CD4-positive, alpha-beta T cell treated with Interleukin-6 for 4 hours (primary cell): ENCODE data around the gene KDM6B.
"Not testable (repeated sequence)": the region's sequence is repeated elsewhere in the genome, so short reads cannot be mapped to it uniquely, and the experiment has no call there.

Experiments used
- DNase-seq: peaks from one replicate; pipeline ENCODE4 v3.0.0-alpha.2; 2020; ENCODE audit warnings: mixed read lengths

The KDM6B gene

GRCh38 chr17:7833795-7834541 is at the start of gene KDM6B:
TSS of gene KDM6B (plus strand) at chr17:7834217. CDS start at chr17:7845555, 11,338 bp downstream.
- peak; percentile 93 for DNase-seq

- DNase-seq = no peak
These were observed 47.2 kb upstream of the KDM6B start for GRCh38 chr17:7786866-7787265.

- DNase-seq = no peak
These were observed 44.9 kb upstream of the KDM6B start for GRCh38 chr17:7789131-7789530.

- DNase-seq = no peak
These were observed 43.9 kb upstream of the KDM6B start for GRCh38 chr17:7790150-7790549.

- DNase-seq = no peak
These were observed 41.4 kb upstream of the KDM6B start for GRCh38 chr17:7792611-7793010.

- DNase-seq = no peak
These were observed 39.8 kb upstream of the KDM6B start for GRCh38 chr17:7794075-7794663.

- DNase-seq = no peak
These were observed 36.0 kb upstream of the KDM6B start for GRCh38 chr17:7797976-7798375.

GRCh38 chr17:7798839-7799238 is 35.2 kb upstream of the KDM6B start:
- no peak for DNase-seq

GRCh38 chr17:7803981-7804380 is 30.0 kb upstream of the KDM6B start:
- DNase-seq = no peak

- no peak for DNase-seq
These were observed 27.4 kb upstream of the KDM6B start for GRCh38 chr17:7806587-7806986.

GRCh38 chr17:7807206-7807605 is 26.8 kb upstream of the KDM6B start:
- DNase-seq = no peak

GRCh38 chr17:7809086-7809790 is 24.8 kb upstream of the KDM6B start:
- no peak for DNase-seq

GRCh38 chr17:7809791-7810343 is 24.1 kb upstream of the KDM6B start:
- DNase-seq = not testable (repeated sequence)

- DNase-seq = no peak
These were observed 22.8 kb upstream of the KDM6B start for GRCh38 chr17:7811251-7811650.

GRCh38 chr17:7814969-7815368 is 19.0 kb upstream of the KDM6B start:
- DNase-seq = no peak

GRCh38 chr17:7816926-7817642 is 16.9 kb upstream of the KDM6B start:
- DNase-seq = no peak

GRCh38 chr17:7817643-7817964 is 16.4 kb upstream of the KDM6B start:
- DNase-seq = no peak

- DNase-seq = no peak
These were observed 16.0 kb upstream of the KDM6B start for GRCh38 chr17:7818026-7818425.

- no peak for DNase-seq
These were observed 15.0 kb upstream of the KDM6B start for GRCh38 chr17:7818746-7819645.

- no peak for DNase-seq
These were observed 13.8 kb upstream of the KDM6B start for GRCh38 chr17:7820231-7820630.

- DNase-seq = no peak
These were observed 11.9 kb upstream of the KDM6B start for GRCh38 chr17:7822126-7822525.

GRCh38 chr17:7823581-7824001 is 10.4 kb upstream of the KDM6B start:
- no peak for DNase-seq
